K562 (cell line): Measurements from ENCODE around the gene MSANTD1. TPM values are rescaled to one million over a fixed set of nuclear protein-coding genes. Genes with fewer than 3 reads are reported as not detected.

ENCODE experiments used
- ATAC-seq: fragments of 200-7000 bp; cut with Tn5 transposase; 3 replicates; pipeline ENCODE4 v1.9.1; 2020; ENCODE audit warnings: moderate library complexity
- BruUV-seq: library from RNA; stranded (reverse); fragments of 400-500 nt; replicated peaks from 2 replicates; lab custom pipeline; 2021; lab: Mats Ljungman, UMichigan
- CTCF ChIA-PET: fragments of 300-600 bp; formaldehyde crosslinking; extraction: SDS; loops from one replicate; lab custom pipeline; 2021; ENCODE audit warnings: low intra/inter-chr PET ratio; lab: Yijun Ruan, JAX
- POLR2A ChIA-PET: fragments of 300-600, 350-650 bp; sonication (Branson Sonifier 250); formaldehyde crosslinking; extraction: SDS; loops from one replicate; lab custom pipeline; 2021; ENCODE audit warnings: antibody characterized with exemption, inconsistent platforms; lab: Yijun Ruan, JAX
- DNase-seq, 4 experiments: peaks; one replicate each; pipeline versions ENCODE4 v3.0.0 to v3.0.0-alpha.2; 2011 to 2018; ENCODE audit warnings: low spot score in 3 of 4, mixed read lengths in 3 of 4; ENCODE audit errors: extremely low read depth in 1 of 4
- FAIRE-seq: peaks from 2 replicates; lab custom pipeline; 2011; peaks lifted over from hg19 to GRCh38; lab: Jason Lieb, UNC
- H2AFZ ChIP-seq: 2 replicates; pipeline ENCODE4 v1.6.0; 2011; ENCODE audit warnings: low read depth, low read length, control low read depth, inconsistent platforms
- H3K27ac ChIP-seq: fragments of 200-600 bp; 3 replicates; pipeline ENCODE4 v1.8.0; 2011; ENCODE audit warnings: low read depth, mild to moderate bottlenecking, control low read depth, inconsistent platforms, low read length, moderate library complexity, mixed read lengths; ENCODE audit errors: extremely low read depth
- H3K27me3 ChIP-seq, 2 experiments: fragments of 300-600 bp in 1 of 2; 2 replicates in 1 of 2; 3 replicates in 1 of 2; pipeline versions ENCODE4 v1.6.0 to v1.8.0; 2011; ENCODE audit warnings: inconsistent platforms in 2 of 2, low read length in 2 of 2, mild to moderate bottlenecking in 1 of 2, mixed read lengths in 1 of 2, moderate library complexity in 1 of 2; ENCODE audit not compliant: control insufficient read depth in 2 of 2, insufficient read depth in 2 of 2
- H3K36me3 ChIP-seq: fragments of 300-600 bp; 3 replicates; pipeline ENCODE4 v1.8.0; 2011; ENCODE audit warnings: mild to moderate bottlenecking, low read length, inconsistent platforms; ENCODE audit not compliant: control insufficient read depth, insufficient read depth
- H3K4me1 ChIP-seq, 2 experiments: fragments of 200-600 bp in 1 of 2; replicated peaks in 1 of 2; 2 replicates in 1 of 2; 3 replicates in 1 of 2; pipeline versions ENCODE4 v1.5.1 to v1.8.0; 2011; ENCODE audit warnings: inconsistent platforms in 2 of 2, low read length in 2 of 2, mild to moderate bottlenecking in 1 of 2, mixed read lengths in 1 of 2, moderate library complexity in 1 of 2; ENCODE audit not compliant: control insufficient read depth in 2 of 2, insufficient read depth in 2 of 2
- H3K4me2 ChIP-seq: 2 replicates; pipeline ENCODE4 v1.6.1; 2011; ENCODE audit warnings: low read length, control low read depth, inconsistent platforms, mixed read lengths; ENCODE audit not compliant: insufficient read depth
- H3K4me3 ChIP-seq: fragments of 200-600 bp; sonication (generic), shearing (Covaris generic); 2 replicates; pipeline ENCODE4 v1.5.1; 2016; ENCODE audit warnings: control low read depth, inconsistent platforms
- H3K79me2 ChIP-seq: fragments of 200-600 bp; 3 replicates; pipeline ENCODE4 v1.8.0; 2011; ENCODE audit warnings: low read length, inconsistent platforms; ENCODE audit not compliant: control insufficient read depth, insufficient read depth
- H3K9ac ChIP-seq, 2 experiments: 2 replicates each; pipeline versions ENCODE4 v1.6.0 to v1.6.1; 2011; ENCODE audit warnings: low read depth in 2 of 2, low read length in 2 of 2, control low read depth in 1 of 2, inconsistent platforms in 1 of 2, mild to moderate bottlenecking in 1 of 2, mixed read lengths in 1 of 2; ENCODE audit not compliant: insufficient read depth in 1 of 2
- H3K9me1 ChIP-seq: one replicate; pipeline ENCODE4 v1.6.0; 2011; ENCODE audit warnings: inconsistent platforms, mild to moderate bottlenecking, low read length, moderate library complexity; ENCODE audit not compliant: control insufficient read depth, insufficient read depth
- H3K9me3 ChIP-seq: replicated peaks from 2 replicates; pipeline ENCODE4 v1.5.1; 2011; ENCODE audit warnings: low read depth, low read length, inconsistent platforms; ENCODE audit not compliant: control insufficient read depth, insufficient read depth
- H4K20me1 ChIP-seq: replicated peaks from 2 replicates; pipeline ENCODE4 v1.6.1; 2011; ENCODE audit warnings: low read length, inconsistent platforms, mixed read lengths; ENCODE audit not compliant: control insufficient read depth, insufficient read depth
- ADNP ChIP-seq: fragments of 200-800 bp; sonication (Bioruptor generic); IDR thresholded peaks from 2 replicates; pipeline ENCODE4 v1.6.1; 2016; ENCODE audit warnings: missing genetic modification characterization, missing compliant biosample characterization
- WGBS: fragments of 100-300 bp; shearing (Covaris generic); methylation state at CpG from one replicate; pipeline ENCODE4 v1.1.6; 2016; ENCODE audit warnings: low coverage, mixed read lengths; ENCODE audit not compliant: insufficient coverage; ENCODE audit errors: missing lambda C conversion rate; 5-methylcytosine and 5-hydroxymethylcytosine counted together
- in situ Hi-C: fragments of 300-500 bp; cut with MboI; formaldehyde crosslinking; loops from 4 replicates; pipeline ENCODE4 v1.15.0; 2018; ENCODE audit warnings: inconsistent platforms, mixed read lengths
- intact Hi-C: fragments of 100-400 bp; cut with micrococcal nuclease; formaldehyde crosslinking; loops from 2 replicates; pipeline ENCODE4 v1.14.2; 2022
- polyA plus RNA-seq, 8 experiments: library from polyadenylated mRNA; depleted of rRNA in 4 of 8; stranded (reverse) in 5 of 8; unstranded in 3 of 8; fragments of >200 nt; fragmentation: Nextera tagmentation in 2 of 8; fragmentation: Illumina TruSeq in 1 of 8; extraction: Ambion mirVana in 2 of 8; extraction: Trizol in 1 of 8; gene quantifications; 2 replicates each; pipeline versions ENCODE4 v1.2.1 to v1.2.3, GENCODE V29; 2011 to 2014; ENCODE audit warnings: inconsistent platforms in 1 of 8, missing spikeins in 1 of 8
- total RNA-seq, 7 experiments: library from RNA; depleted of rRNA in 6 of 7; stranded (reverse); fragments of >200 nt in 6 of 7; fragmentation: Illumina TruSeq in 2 of 7; extraction: Trizol in 2 of 7; gene quantifications; 2 replicates each; pipeline versions ENCODE4 v1.2.1 to v1.2.3, GENCODE V29; 2011 to 2021; ENCODE audit warnings: low replicate concordance in 1 of 7
- TF ChIP-seq, protein P1 (sequence below): sonication (generic); formaldehyde crosslinking; IDR thresholded peaks from 2 replicates; pipeline ENCODE4 v1.8.1; 2023; ENCODE audit warnings: mild to moderate bottlenecking, missing genetic modification reagents

The MSANTD1 gene
- total and polyA plus RNA-seq, 9 of the 15 experiments (the other 6 are each of a cell fraction or from before 2014, with no cell fraction given): 0.04 to 0.09 (median 0.07) TPM; not detected in 6

DNA sequence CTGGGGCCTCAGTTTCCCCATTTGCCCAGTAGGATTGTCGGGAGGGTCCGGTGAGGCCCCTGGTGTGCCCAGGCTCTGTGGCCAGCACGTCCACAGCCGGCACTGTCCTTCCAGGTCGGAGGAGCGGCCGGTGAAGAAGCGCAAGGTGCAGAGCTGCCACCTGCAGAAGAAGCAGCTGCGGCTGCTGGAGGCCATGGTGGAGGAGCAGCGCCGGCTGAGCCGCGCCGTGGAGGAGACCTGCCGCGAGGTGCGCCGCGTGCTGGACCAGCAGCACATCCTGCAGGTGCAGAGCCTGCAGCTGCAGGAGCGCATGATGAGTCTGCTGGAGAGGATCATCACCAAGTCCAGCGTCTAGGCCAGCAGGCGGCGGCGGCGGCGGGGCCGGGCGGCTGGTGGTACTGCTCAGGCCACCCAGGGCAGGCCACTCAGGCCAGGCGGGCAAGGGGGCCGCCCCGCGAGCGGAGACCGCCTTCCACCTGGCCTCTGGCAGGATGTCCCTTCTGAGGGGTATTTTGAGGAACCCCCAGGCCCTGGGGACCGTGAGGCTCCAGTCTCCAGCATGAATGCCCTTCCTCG, 6.7 kb downstream of the MSANTD1 start:
- H3K9me3 ChIP-seq: no peaks in the 10 kb centered on the region
- CTCF ChIA-PET: no interaction called here
- peaks cover 0 to 29% of the 10 kb centered on the region in 2 experiments; a peak in 2 of 5 replicates for H3K4me1 ChIP-seq
- intact Hi-C loops (no loop called here), in situ Hi-C loops (no loop called here)
- H3K4me2 ChIP-seq: no peak overlapping the region
- no peak overlapping the region for H3K4me3 ChIP-seq
- no peak overlapping the region for H3K9ac ChIP-seq
- H3K36me3 ChIP-seq: no peaks in the 10 kb centered on the region
- no TSS peak for BruUV-seq
- DNase-seq: no peak
- no peaks in the 10 kb centered on the region for H3K79me2 ChIP-seq
- POLR2A ChIA-PET: no interaction called here
- FAIRE-seq: no peak
- H4K20me1 ChIP-seq: peaks cover 8% of the 10 kb centered on the region; the same call in 1 of the 2 replicates
- peaks cover 30 to 69% of the 10 kb centered on the region in 2 experiments for H3K27me3 ChIP-seq
- H3K9me1 ChIP-seq: no peaks in the 10 kb centered on the region
- H3K27ac ChIP-seq: no peak overlapping the region
- peak; percentile 14; the same call in 2 of the 3 replicates for ATAC-seq
- H2AFZ ChIP-seq: no peak overlapping the region
- TF ChIP-seq ADNP: no peak
- TF ChIP-seq, protein P1, sequence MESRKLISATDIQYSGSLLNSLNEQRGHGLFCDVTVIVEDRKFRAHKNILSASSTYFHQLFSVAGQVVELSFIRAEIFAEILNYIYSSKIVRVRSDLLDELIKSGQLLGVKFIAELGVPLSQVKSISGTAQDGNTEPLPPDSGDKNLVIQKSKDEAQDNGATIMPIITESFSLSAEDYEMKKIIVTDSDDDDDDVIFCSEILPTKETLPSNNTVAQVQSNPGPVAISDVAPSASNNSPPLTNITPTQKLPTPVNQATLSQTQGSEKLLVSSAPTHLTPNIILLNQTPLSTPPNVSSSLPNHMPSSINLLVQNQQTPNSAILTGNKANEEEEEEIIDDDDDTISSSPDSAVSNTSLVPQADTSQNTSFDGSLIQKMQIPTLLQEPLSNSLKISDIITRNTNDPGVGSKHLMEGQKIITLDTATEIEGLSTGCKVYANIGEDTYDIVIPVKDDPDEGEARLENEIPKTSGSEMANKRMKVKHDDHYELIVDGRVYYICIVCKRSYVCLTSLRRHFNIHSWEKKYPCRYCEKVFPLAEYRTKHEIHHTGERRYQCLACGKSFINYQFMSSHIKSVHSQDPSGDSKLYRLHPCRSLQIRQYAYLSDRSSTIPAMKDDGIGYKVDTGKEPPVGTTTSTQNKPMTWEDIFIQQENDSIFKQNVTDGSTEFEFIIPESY: 0 out of 2 replicates have a peak, but pooled peaks have one; percentile 23
- 21% methylated on average over 19 of the region's 36 CpGs for WGBS
